CD4-positive, alpha-beta T cell (primary cell): ENCODE results near the gene CREB3L2. TPM values are rescaled to one million over a fixed set of nuclear protein-coding genes. Genes with fewer than 3 reads are reported as not detected.

ENCODE experiments used
- ATAC-seq: fragments of 200-7000 bp; cut with Tn5 transposase; one replicate; pipeline ENCODE4 v1.10.0; 2022; ENCODE audit warnings: mild to moderate bottlenecking; ENCODE audit not compliant: poor library complexity
- CTCF ChIA-PET: fragments of 350-600 bp; sonication (Branson Sonifier 250); formaldehyde crosslinking; loops from one replicate; lab custom pipeline; 2021; ENCODE audit warnings: antibody characterized with exemption, inconsistent platforms; lab: Charles Lee
- POLR2A ChIA-PET: fragments of 350-600 bp; sonication (Branson Sonifier 250); formaldehyde crosslinking; loops from one replicate; lab custom pipeline; 2021; ENCODE audit warnings: antibody characterized with exemption, inconsistent platforms; lab: Charles Lee
- DNase-seq, 14 experiments: peaks; one replicate each; pipeline ENCODE4 v3.0.0-alpha.2; 2013 to 2020; ENCODE audit warnings: mixed read lengths in 2 of 14
- H3K27ac ChIP-seq, 2 donors: one replicate each; pipeline versions ENCODE4 v1.5.1 to v1.7.0; 2013; ENCODE audit warnings: low read length in 2 of 2, low read depth in 1 of 2, mild to moderate bottlenecking in 1 of 2
- H3K27me3 ChIP-seq, 2 experiments: 1 replicate in 1 of 2; 2 replicates in 1 of 2; pipeline versions ENCODE4 v1.6.1 to v1.7.0; 2013; ENCODE audit warnings: low read length in 2 of 2, control low read depth in 1 of 2, mild to moderate bottlenecking in 1 of 2, moderate library complexity in 1 of 2; ENCODE audit not compliant: insufficient read depth in 2 of 2, control insufficient read depth in 1 of 2
- H3K36me3 ChIP-seq: one replicate; pipeline ENCODE4 v1.6.1; 2013; ENCODE audit warnings: low read length, control low read depth; ENCODE audit not compliant: insufficient read depth
- H3K4me1 ChIP-seq: one replicate; pipeline ENCODE4 v1.6.1; 2013; ENCODE audit warnings: low read length, control low read depth; ENCODE audit not compliant: insufficient read depth
- H3K4me3 ChIP-seq: one replicate; pipeline ENCODE4 v1.5.1; 2013; ENCODE audit warnings: mild to moderate bottlenecking, low read length, moderate library complexity
- H3K9me3 ChIP-seq, 2 experiments: 1 replicate in 1 of 2; 2 replicates in 1 of 2; pipeline versions ENCODE4 v1.6.1 to v1.7.0; 2013; ENCODE audit warnings: low read length in 2 of 2, mild to moderate bottlenecking in 2 of 2, control low read depth in 1 of 2, moderate library complexity in 1 of 2; ENCODE audit not compliant: control insufficient read depth in 1 of 2, insufficient read depth in 1 of 2
- H3K27ac Mint-ChIP-seq: one replicate; pipeline ENCODE4 v1.8.0; 2020; ENCODE audit warnings: mixed read lengths
- H3K27me3 Mint-ChIP-seq: one replicate; pipeline ENCODE4 v1.8.0; 2021; ENCODE audit warnings: mixed read lengths
- H3K36me3 Mint-ChIP-seq: one replicate; pipeline ENCODE4 v1.8.0; 2021; ENCODE audit warnings: low read depth, mixed read lengths
- H3K4me1 Mint-ChIP-seq: one replicate; pipeline ENCODE4 v1.8.0; 2021; ENCODE audit warnings: low read depth, mixed read lengths
- H3K4me3 Mint-ChIP-seq: one replicate; pipeline ENCODE4 v1.8.0; 2020; ENCODE audit warnings: mild to moderate bottlenecking, mixed read lengths
- H3K9me3 Mint-ChIP-seq: one replicate; pipeline ENCODE4 v1.8.0; 2020; ENCODE audit warnings: mixed read lengths
- intact Hi-C, 2 experiments: fragments of 100-400 bp; cut with DNase I in 1 of 2; cut with micrococcal nuclease in 1 of 2; formaldehyde crosslinking; loops; one replicate each; pipeline versions ENCODE4 v1.15.1 to v1.9.0; 2023 to 2025; cut with DNase I, micrococcal nuclease
- total RNA-seq, 174 experiments: library from RNA in 2 of 174; stranded (reverse) in 2 of 174; gene quantifications; one replicate each; pipeline ENCODE4 v1.2.3 and lab custom pipeline; 2021 to 2026
- TF ChIP-seq, protein P1 (sequence below): fragments of 200-600 bp; IDR thresholded peaks from one replicate; pipeline ENCODE4 v1.8.0; 2022; ENCODE audit warnings: antibody characterized with exemption, mild to moderate bottlenecking

The CREB3L2 gene
- total RNA-seq, 2 experiments from 2014 or later, result 11.7 to 12.9 TPM

GRCh38 chr7:137989590-137989989, 12.3 kb downstream of the CREB3L2 start:
- no peak overlapping the region for H3K4me3 ChIP-seq
- Mint-ChIP-seq H3K4me3 (no peak overlapping the region), H3K36me3 (peaks cover 13% of the 10 kb centered on the region), H3K27me3 (no peaks in the 10 kb centered on the region), H3K9me3 (no peaks in the 10 kb centered on the region), H3K27ac (no peak overlapping the region), H3K4me1 (peaks cover 22% of the 10 kb centered on the region)
- TF ChIP-seq, protein P1, sequence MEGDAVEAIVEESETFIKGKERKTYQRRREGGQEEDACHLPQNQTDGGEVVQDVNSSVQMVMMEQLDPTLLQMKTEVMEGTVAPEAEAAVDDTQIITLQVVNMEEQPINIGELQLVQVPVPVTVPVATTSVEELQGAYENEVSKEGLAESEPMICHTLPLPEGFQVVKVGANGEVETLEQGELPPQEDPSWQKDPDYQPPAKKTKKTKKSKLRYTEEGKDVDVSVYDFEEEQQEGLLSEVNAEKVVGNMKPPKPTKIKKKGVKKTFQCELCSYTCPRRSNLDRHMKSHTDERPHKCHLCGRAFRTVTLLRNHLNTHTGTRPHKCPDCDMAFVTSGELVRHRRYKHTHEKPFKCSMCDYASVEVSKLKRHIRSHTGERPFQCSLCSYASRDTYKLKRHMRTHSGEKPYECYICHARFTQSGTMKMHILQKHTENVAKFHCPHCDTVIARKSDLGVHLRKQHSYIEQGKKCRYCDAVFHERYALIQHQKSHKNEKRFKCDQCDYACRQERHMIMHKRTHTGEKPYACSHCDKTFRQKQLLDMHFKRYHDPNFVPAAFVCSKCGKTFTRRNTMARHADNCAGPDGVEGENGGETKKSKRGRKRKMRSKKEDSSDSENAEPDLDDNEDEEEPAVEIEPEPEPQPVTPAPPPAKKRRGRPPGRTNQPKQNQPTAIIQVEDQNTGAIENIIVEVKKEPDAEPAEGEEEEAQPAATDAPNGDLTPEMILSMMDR, result no peak
- peaks cover 4% of the 10 kb centered on the region for H3K36me3 ChIP-seq
- no peaks in the 10 kb centered on the region for H3K9me3 ChIP-seq
- ChIA-PET POLR2A (no interaction called here), CTCF (interaction anchor here (1.2 kb wide), 1 partner anchor 12 kb away, joined by 3 read pairs; the partner anchor contains the start of gene CREB3L2)
- no peaks in the 10 kb centered on the region for H3K27me3 ChIP-seq
- DNase-seq, result no peak
- ATAC-seq, result no peak
- H3K4me1 ChIP-seq, result peaks cover 21% of the 10 kb centered on the region
- intact Hi-C loops, result no loop called here
- no peak overlapping the region for H3K27ac ChIP-seq

- Mint-ChIP-seq H3K27ac (no peak overlapping the region), H3K4me1 (peaks cover 21% of the 10 kb centered on the region), H3K4me3 (no peak overlapping the region), H3K36me3 (peaks cover 18% of the 10 kb centered on the region), H3K9me3 (no peaks in the 10 kb centered on the region), H3K27me3 (no peaks in the 10 kb centered on the region)
- no peak overlapping the region for H3K27ac ChIP-seq
- no peak for ATAC-seq
- CTCF ChIA-PET, result interaction anchor here (1.2 kb wide), 1 partner anchor 20 kb away, joined by 4 read pairs; no protein-coding TSS in a partner anchor
- POLR2A ChIA-PET, result no interaction called here
- peaks cover 21% of the 10 kb centered on the region for H3K4me1 ChIP-seq
- H3K27me3 ChIP-seq, result no peaks in the 10 kb centered on the region
- no peak for DNase-seq
- H3K4me3 ChIP-seq, result no peak overlapping the region
- TF ChIP-seq, protein P1, result no peak
- H3K36me3 ChIP-seq, result peaks cover 4% of the 10 kb centered on the region
- intact Hi-C loops, result no loop called here
- H3K9me3 ChIP-seq, result no peaks in the 10 kb centered on the region
These were observed 12.8 kb downstream of the CREB3L2 start for GRCh38 chr7:137989094-137989493.

DNA sequence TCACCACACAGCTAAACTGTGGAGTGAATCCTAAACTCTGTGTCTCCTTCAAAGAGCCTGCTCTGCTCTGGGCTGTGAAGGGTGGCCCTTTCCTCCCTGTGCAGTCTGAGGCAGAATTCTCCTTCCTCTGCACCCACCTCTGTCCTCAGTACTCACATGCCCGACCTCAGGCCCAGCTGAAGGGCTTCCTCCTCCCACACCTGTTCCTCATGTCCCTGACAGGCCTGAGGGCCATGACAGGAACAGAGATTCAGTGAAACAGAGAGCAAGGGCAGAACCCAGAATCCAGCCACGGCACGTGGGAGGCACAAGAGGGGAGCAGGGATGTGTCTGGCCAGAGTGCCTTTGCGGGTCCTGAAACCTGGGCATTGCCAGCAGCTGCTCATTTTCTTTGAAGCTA, 13.9 kb downstream of the CREB3L2 start:
- POLR2A ChIA-PET, result no interaction called here
- no peaks in the 10 kb centered on the region for H3K27me3 ChIP-seq
- intact Hi-C loops, result no loop called here
- no peak for DNase-seq
- H3K36me3 ChIP-seq, result peaks cover 4% of the 10 kb centered on the region
- H3K27ac ChIP-seq, result no peak overlapping the region
- H3K4me1 ChIP-seq, result peaks cover 16% of the 10 kb centered on the region
- no peak overlapping the region for H3K4me3 ChIP-seq
- no peak overlapping the region for H3K27ac Mint-ChIP-seq
- ATAC-seq, result no peak
- peaks cover 12% of the 10 kb centered on the region for H3K4me1 Mint-ChIP-seq
- no peaks in the 10 kb centered on the region for H3K27me3 Mint-ChIP-seq
- peaks cover 28% of the 10 kb centered on the region for H3K36me3 Mint-ChIP-seq
- H3K4me3 Mint-ChIP-seq, result no peak overlapping the region
- H3K9me3 Mint-ChIP-seq, result no peaks in the 10 kb centered on the region
- CTCF ChIA-PET, result interaction anchor here (1.1 to 1.2 kb wide), 2 partner anchors 14 to 21 kb away, joined by 4 read pairs; partner anchors contain the start of gene CREB3L2
- peaks cover 4 to 10% of the 10 kb centered on the region in 2 experiments for H3K9me3 ChIP-seq
- TF ChIP-seq, protein P1, result no peak
